ENCODE results near the gene HTR1D. TPM values are rescaled to one million over a fixed set of nuclear protein-coding genes. Genes with fewer than 3 reads are reported as not detected.

The HTR1D gene

GRCh38 chr1:23150742-23151141 lies 66.6 kb downstream of the HTR1D start:
- H2BK5ac ChIP-seq (ENCODE audit: low read length), result no peak overlapping the region
- H3K27ac ChIP-seq (ENCODE audit: low read depth, low read length), result no peak overlapping the region
- no peak overlapping the region for H2AK5ac ChIP-seq (ENCODE audit: low read length)
- no CpG with 5 or more reads among the region's 5 CpGs for WGBS (ENCODE audit: extremely low coverage, insufficient coverage, low lambda C conversion rate)
- H2BK120ac ChIP-seq (ENCODE audit: low read depth, low read length), result no peak overlapping the region
- no peak overlapping the region for H3K18ac ChIP-seq (ENCODE audit: low read length)
- H3K4me2 ChIP-seq (ENCODE audit: low read length), result no peak overlapping the region
- no peak overlapping the region for H3K4me3 ChIP-seq (ENCODE audit: low read length)
- H2BK15ac ChIP-seq (replicated peaks; ENCODE audit: low read depth), result no peak overlapping the region
- H3K4ac ChIP-seq (ENCODE audit: low read depth, low read length), result no peak overlapping the region
- H4K5ac ChIP-seq (ENCODE audit: low read length), result no peak overlapping the region
- H3K9ac ChIP-seq (ENCODE audit: low read length), result no peak overlapping the region
- no peak for DNase-seq
- H3K79me1 ChIP-seq (ENCODE audit: low read length), result peaks cover 10% of the 10 kb centered on the region
- H4K8ac ChIP-seq (ENCODE audit: low read depth, low read length), result no peak overlapping the region
- H3K36me3 ChIP-seq (ENCODE audit: control insufficient read depth, insufficient read depth, low read length), result no peaks in the 10 kb centered on the region
- H3K79me2 ChIP-seq (ENCODE audit: control insufficient read depth, insufficient read depth, low read length), result peaks cover 53% of the 10 kb centered on the region
- H3K4me1 ChIP-seq (ENCODE audit: control insufficient read depth, low read depth, low read length), result no peaks in the 10 kb centered on the region
- H3K56ac ChIP-seq (ENCODE audit: low read length), result no peak overlapping the region
- H3K23ac ChIP-seq (ENCODE audit: low read length), result no peak overlapping the region
- H3K27me3 ChIP-seq (ENCODE audit: insufficient read depth, low read length, poor library complexity), result no peaks in the 10 kb centered on the region

- H3K23ac ChIP-seq (ENCODE audit: low read length), result no peak overlapping the region
- H3K4ac ChIP-seq (ENCODE audit: low read depth, low read length), result no peak overlapping the region
- no peak for DNase-seq
- H3K4me3 ChIP-seq (ENCODE audit: low read length), result no peak overlapping the region
- H3K4me2 ChIP-seq (ENCODE audit: low read length), result no peak overlapping the region
- no peak overlapping the region for H2BK15ac ChIP-seq (replicated peaks; ENCODE audit: low read depth)
- no peaks in the 10 kb centered on the region for H3K27me3 ChIP-seq (ENCODE audit: insufficient read depth, low read length, poor library complexity)
- no peak overlapping the region for H3K18ac ChIP-seq (ENCODE audit: low read length)
- H2BK120ac ChIP-seq (ENCODE audit: low read depth, low read length), result no peak overlapping the region
- no peak overlapping the region for H2AK5ac ChIP-seq (ENCODE audit: low read length)
- H3K4me1 ChIP-seq (ENCODE audit: control insufficient read depth, low read depth, low read length), result no peaks in the 10 kb centered on the region
- H2BK5ac ChIP-seq (ENCODE audit: low read length), result no peak overlapping the region
- no peak overlapping the region for H3K9ac ChIP-seq (ENCODE audit: low read length)
- no peak overlapping the region for H3K56ac ChIP-seq (ENCODE audit: low read length)
- no CpG with 5 or more reads among the region's 2 CpGs for WGBS (ENCODE audit: extremely low coverage, insufficient coverage, low lambda C conversion rate)
- H4K5ac ChIP-seq (ENCODE audit: low read length), result no peak overlapping the region
- H3K36me3 ChIP-seq (ENCODE audit: control insufficient read depth, insufficient read depth, low read length), result no peaks in the 10 kb centered on the region
- H3K79me1 ChIP-seq (ENCODE audit: low read length), result peaks cover 10% of the 10 kb centered on the region
- no peak overlapping the region for H3K27ac ChIP-seq (ENCODE audit: low read depth, low read length)
- peaks cover 51% of the 10 kb centered on the region for H3K79me2 ChIP-seq (ENCODE audit: control insufficient read depth, insufficient read depth, low read length)
- no peak overlapping the region for H4K8ac ChIP-seq (ENCODE audit: low read depth, low read length)
Measured at GRCh38 chr1:23150125-23150524, 67.2 kb downstream of the HTR1D start.

DNA sequence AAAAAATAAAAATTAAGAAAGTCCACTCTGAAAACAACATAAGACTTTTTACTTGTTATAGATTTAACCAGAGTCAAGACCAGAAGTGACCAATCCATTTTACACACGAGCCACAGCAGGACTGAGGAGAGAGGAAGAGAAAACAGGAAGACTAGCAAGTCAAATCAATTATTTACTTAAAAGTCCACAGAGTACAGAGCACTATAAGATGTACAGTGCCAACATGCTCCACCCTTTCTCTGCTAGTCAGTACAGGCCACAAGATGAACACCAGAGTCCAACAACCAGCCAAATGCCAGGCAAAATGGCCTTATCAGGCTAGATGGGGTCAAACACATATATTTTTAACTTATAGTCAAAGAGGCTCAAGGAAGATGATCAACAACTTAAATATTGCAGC lies 68.2 kb downstream of the HTR1D start:
- Histone ChIP-seq H3K4me3 (ENCODE audit: low read length) (no peak overlapping the region), H3K18ac (ENCODE audit: low read length) (no peak overlapping the region), H2BK15ac (replicated peaks; ENCODE audit: low read depth) (no peak overlapping the region), H4K8ac (ENCODE audit: low read depth, low read length) (no peak overlapping the region), H3K27ac (ENCODE audit: low read depth, low read length) (no peak overlapping the region), H3K9ac (ENCODE audit: low read length) (no peak overlapping the region), H3K4me1 (ENCODE audit: control insufficient read depth, low read depth, low read length) (no peaks in the 10 kb centered on the region), H4K5ac (ENCODE audit: low read length) (no peak overlapping the region), H3K23ac (ENCODE audit: low read length) (no peak overlapping the region), H3K79me2 (ENCODE audit: control insufficient read depth, insufficient read depth, low read length) (peaks cover 52% of the 10 kb centered on the region), H3K4ac (ENCODE audit: low read depth, low read length) (no peak overlapping the region), H3K4me2 (ENCODE audit: low read length) (no peak overlapping the region), H3K79me1 (ENCODE audit: low read length) (peaks cover 12% of the 10 kb centered on the region), H3K56ac (ENCODE audit: low read length) (no peak overlapping the region), H3K36me3 (ENCODE audit: control insufficient read depth, insufficient read depth, low read length) (no peaks in the 10 kb centered on the region), H2BK120ac (ENCODE audit: low read depth, low read length) (no peak overlapping the region), H2AK5ac (ENCODE audit: low read length) (no peak overlapping the region), H2BK5ac (ENCODE audit: low read length) (no peak overlapping the region), H3K27me3 (ENCODE audit: insufficient read depth, low read length, poor library complexity) (no peaks in the 10 kb centered on the region)
- DNase-seq, result no peak
- no CpG with 5 or more reads among the region's 1 CpG for WGBS (ENCODE audit: extremely low coverage, insufficient coverage, low lambda C conversion rate)

GRCh38 chr1:23148084-23148483 lies 69.2 kb downstream of the HTR1D start:
- no peak for DNase-seq
- Histone ChIP-seq H4K5ac (ENCODE audit: low read length) (no peak overlapping the region), H3K4me2 (ENCODE audit: low read length) (no peak overlapping the region), H3K4me1 (ENCODE audit: control insufficient read depth, low read depth, low read length) (no peaks in the 10 kb centered on the region), H3K9ac (ENCODE audit: low read length) (no peak overlapping the region), H3K56ac (ENCODE audit: low read length) (no peak overlapping the region), H3K18ac (ENCODE audit: low read length) (no peak overlapping the region), H3K4me3 (ENCODE audit: low read length) (no peak overlapping the region), H3K4ac (ENCODE audit: low read depth, low read length) (no peak overlapping the region), H2AK5ac (ENCODE audit: low read length) (no peak overlapping the region), H3K36me3 (ENCODE audit: control insufficient read depth, insufficient read depth, low read length) (no peaks in the 10 kb centered on the region), H3K23ac (ENCODE audit: low read length) (no peak overlapping the region), H2BK5ac (ENCODE audit: low read length) (no peak overlapping the region), H3K79me2 (ENCODE audit: control insufficient read depth, insufficient read depth, low read length) (peaks cover 49% of the 10 kb centered on the region), H4K8ac (ENCODE audit: low read depth, low read length) (no peak overlapping the region), H2BK120ac (ENCODE audit: low read depth, low read length) (no peak overlapping the region), H2BK15ac (replicated peaks; ENCODE audit: low read depth) (no peak overlapping the region), H3K27ac (ENCODE audit: low read depth, low read length) (no peak overlapping the region), H3K79me1 (ENCODE audit: low read length) (peaks cover 9% of the 10 kb centered on the region), H3K27me3 (ENCODE audit: insufficient read depth, low read length, poor library complexity) (no peaks in the 10 kb centered on the region)
- WGBS (ENCODE audit: extremely low coverage, insufficient coverage, low lambda C conversion rate), result no CpG with 5 or more reads among the region's 4 CpGs

Small RNA genes lying within 50 kb of the gene (small RNA-seq; reads per million reads assigned to genes)
- gene RNU6-135P (ENCODE audit: insufficient read depth), result not detected
- not detected for gene RNU6-514P (ENCODE audit: insufficient read depth)

Data from mesendoderm (in vitro differentiated cells).